Activated T-cell treated with anti-CD3 and anti-CD28 coated beads, Interleukin-2, amount 50 U/mL, for 72 hours (primary cell): ENCODE results near the gene LIAS. TPM values are rescaled to one million over a fixed set of nuclear protein-coding genes. Genes with fewer than 3 reads are reported as not detected.
"Not testable (repeated sequence)": the region's sequence is repeated elsewhere in the genome, so short reads cannot be mapped to it uniquely, and the experiment has no call there.

Experiments
- ATAC-seq, 2 donors: fragments of 150-1000 bp; cut with Tn5 transposase; replicated peaks in 1 of 2; 2 replicates each; pipeline ENCODE4 v1.10.0; 2021; ENCODE audit warnings: moderate library complexity in 2 of 2, mild to moderate bottlenecking in 1 of 2
- DNase-seq, 2 donors: peaks; one replicate each; pipeline ENCODE4 v3.0.0; 2021 to 2022; ENCODE audit warnings: mixed read lengths in 1 of 2
- H3K27ac Mint-ChIP-seq: one replicate; pipeline ENCODE4 v1.8.0; 2022; ENCODE audit warnings: mild to moderate bottlenecking, moderate library complexity, mixed read lengths
- H3K27me3 Mint-ChIP-seq: one replicate; pipeline ENCODE4 v1.8.0; 2022; ENCODE audit warnings: low read depth, mixed read lengths
- H3K36me3 Mint-ChIP-seq, 2 donors: one replicate each; pipeline ENCODE4 v1.8.0; 2022; ENCODE audit warnings: mixed read lengths in 2 of 2, mild to moderate bottlenecking in 1 of 2; ENCODE audit not compliant: insufficient read depth in 2 of 2
- H3K4me1 Mint-ChIP-seq: one replicate; pipeline ENCODE4 v1.8.0; 2022; ENCODE audit warnings: low read depth, mixed read lengths
- H3K4me3 Mint-ChIP-seq, 2 donors: one replicate each; pipeline ENCODE4 v1.8.0; 2022; ENCODE audit warnings: mild to moderate bottlenecking in 2 of 2, mixed read lengths in 2 of 2, moderate library complexity in 2 of 2
- H3K9me3 Mint-ChIP-seq, 2 donors: one replicate each; pipeline ENCODE4 v1.8.0; 2022; ENCODE audit warnings: mixed read lengths in 2 of 2
- total RNA-seq, 2 donors: library from RNA; stranded (reverse); gene quantifications; one replicate each; pipeline ENCODE4 v1.2.3, GENCODE V29; 2022

LIAS gene
- total RNA-seq, 2 donors from 2014 or later, result 28.3 to 39.5 TPM

DNA sequence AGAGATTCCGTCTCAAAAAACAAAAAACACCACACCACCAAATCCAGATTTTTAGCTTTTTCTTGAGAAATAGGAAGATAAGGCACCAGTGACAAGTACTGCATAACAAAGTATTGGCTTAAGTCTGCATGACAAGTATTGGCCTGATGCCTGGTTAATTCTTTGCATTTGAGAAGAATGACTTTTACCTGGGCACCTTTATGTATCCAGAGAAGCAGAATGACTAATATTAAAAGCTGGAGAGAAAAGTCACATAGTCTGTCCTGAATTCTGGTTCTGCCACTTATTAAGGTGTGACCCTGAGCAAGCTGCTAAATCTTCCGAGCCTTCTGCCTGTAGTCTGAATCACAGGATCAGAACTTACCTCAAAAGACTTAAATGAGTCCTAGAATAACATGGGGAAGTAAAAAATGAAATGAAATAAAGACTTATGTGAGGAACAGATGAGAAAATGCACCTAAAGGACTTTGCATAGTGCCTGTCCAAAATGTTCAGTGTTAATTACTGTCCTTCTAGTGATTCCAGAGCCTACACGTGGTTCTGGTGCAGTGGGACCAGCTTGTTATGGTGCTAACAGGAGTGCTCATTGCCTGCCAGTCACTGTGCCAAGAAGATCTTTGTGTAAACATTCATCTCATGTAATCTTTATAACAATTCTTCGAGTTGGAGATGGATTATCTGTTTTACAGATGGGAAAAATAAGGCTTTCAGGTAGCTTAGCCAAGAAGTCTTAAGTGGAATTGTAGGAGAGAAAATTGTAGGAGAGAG, 36.8 kb downstream of the LIAS start:
- H3K4me1 Mint-ChIP-seq, result no peaks in the 10 kb centered on the region
- DNase-seq, result no peak
- H3K4me3 Mint-ChIP-seq, result no peak overlapping the region
- no peaks in the 10 kb centered on the region for H3K27me3 Mint-ChIP-seq
- no peaks in the 10 kb centered on the region for H3K36me3 Mint-ChIP-seq
- H3K9me3 Mint-ChIP-seq, result no peaks in the 10 kb centered on the region
- H3K27ac Mint-ChIP-seq, result no peak overlapping the region
- ATAC-seq, result no peak

DNA sequence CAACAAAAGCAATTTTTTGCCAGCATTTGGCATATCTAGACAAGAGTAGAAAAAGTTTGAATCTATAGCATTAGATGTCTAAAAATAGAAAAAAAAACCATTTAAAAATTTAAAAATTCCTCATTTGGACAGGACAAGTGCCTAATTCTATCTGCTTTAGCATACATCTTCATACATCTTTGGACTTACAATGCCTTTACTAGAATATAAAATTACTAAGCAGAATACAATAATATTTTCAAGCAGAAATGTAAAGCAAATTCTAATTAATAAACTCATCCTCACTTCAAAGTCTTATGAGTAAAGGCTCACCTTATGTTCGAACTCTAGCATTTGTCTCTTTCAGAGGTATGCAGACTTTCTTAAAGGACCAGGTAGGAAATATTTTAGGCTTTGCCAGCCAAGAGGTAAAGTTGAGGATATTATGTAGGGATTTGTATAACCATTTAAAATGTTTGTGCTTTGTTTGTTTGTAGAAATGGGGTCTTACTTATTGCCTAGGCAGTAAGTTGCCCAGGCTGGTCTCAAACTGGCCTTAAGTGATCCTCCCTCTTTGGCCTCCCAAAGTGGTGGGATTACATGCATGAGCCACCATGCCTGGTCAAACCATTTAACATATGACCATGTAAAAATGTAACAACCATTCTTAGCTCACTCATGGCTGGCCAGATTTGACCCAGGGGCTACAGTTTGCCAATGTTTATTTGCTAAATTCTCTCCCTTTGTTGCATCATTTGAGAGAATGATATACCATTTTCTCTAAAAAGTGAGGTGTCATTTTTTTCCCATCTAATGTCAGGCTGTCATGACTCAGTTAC, 39.3 kb downstream of the LIAS start:
- Mint-ChIP-seq H3K9me3 (no peaks in the 10 kb centered on the region), H3K4me1 (no peaks in the 10 kb centered on the region), H3K36me3 (peaks cover 0 to 2% of the 10 kb centered on the region in 2 donors), H3K27me3 (no peaks in the 10 kb centered on the region), H3K4me3 (no peak overlapping the region), H3K27ac (no peak overlapping the region)
- ATAC-seq, result no peak
- no peak for DNase-seq

DNA sequence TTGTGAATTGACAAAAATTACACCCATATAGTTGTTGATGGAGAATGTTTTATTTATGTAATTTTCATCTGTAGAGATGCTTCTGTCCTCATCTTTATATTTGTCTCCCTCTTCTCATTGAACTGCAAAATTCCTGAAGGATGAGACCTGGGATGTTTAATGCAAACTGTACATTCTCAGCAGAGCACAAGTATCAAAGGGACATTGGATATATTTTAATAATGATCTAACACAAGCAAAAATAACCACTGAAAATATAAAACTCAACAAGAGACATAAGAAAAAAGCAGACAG, 39.8 kb downstream of the LIAS start:
- H3K4me1 Mint-ChIP-seq, result no peaks in the 10 kb centered on the region
- no peak overlapping the region for H3K4me3 Mint-ChIP-seq
- DNase-seq (no peak), ATAC-seq (no peak)
- H3K9me3 Mint-ChIP-seq, result no peaks in the 10 kb centered on the region
- no peak overlapping the region for H3K27ac Mint-ChIP-seq
- H3K27me3 Mint-ChIP-seq, result no peaks in the 10 kb centered on the region
- H3K36me3 Mint-ChIP-seq, result peaks cover under 1 to 2% of the 10 kb centered on the region in 2 donors

DNA sequence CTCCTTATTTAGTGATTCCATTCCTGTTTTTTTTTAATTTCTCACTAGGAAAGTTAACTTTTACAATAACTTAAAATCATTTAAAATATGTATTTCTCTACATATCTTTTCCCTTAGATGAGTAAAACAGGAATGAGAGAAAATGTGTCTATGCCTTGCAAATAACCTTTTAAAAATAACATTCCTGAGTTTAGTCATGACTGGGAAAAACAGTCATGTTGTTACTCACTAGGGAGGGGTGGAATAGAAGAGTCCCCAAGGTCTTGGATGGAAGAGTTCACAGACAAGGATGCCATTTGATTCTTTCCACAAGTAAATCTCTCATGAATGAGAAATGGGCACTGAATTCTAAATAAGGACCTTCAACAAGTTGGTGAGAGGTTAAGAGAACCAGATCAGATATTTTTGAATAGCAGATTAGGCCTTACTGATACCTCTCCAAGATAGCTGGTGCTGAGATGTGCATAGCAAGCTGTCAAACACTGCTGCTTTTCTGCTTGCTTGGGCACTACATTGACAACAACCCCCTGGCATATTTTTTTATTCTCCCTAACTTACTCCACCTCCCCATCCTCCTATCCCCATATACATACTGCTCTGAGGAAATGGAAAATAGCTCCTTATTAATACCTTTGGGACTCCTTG, 43.3 kb downstream of the LIAS start:
- Mint-ChIP-seq H3K36me3 (peaks cover 3 to 4% of the 10 kb centered on the region in 2 donors), H3K9me3 (no peaks in the 10 kb centered on the region), H3K27ac (peak overlapping the region; percentile 28), H3K4me1 (no peaks in the 10 kb centered on the region), H3K27me3 (no peaks in the 10 kb centered on the region), H3K4me3 (no peak overlapping the region)
- DNase-seq (no peak), ATAC-seq (no peak)

DNA sequence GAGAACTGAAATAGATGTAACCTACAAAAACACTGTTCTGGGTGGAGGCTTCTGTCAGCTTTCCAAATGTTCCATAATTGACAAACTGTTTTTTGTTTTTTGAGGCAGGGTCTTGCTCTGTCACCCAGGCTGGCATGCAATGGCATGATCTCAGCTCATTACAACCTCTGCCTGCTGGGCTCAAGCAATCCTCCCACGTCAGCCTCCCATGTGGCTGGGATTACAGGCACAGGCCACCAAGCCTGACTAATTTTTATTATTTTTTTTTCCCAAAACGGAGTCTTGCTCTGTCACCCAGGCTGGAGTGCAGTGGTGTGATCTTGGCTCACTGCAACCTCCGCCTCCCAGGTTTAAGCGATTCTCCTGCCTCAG, 43.8 kb downstream of the LIAS start:
- not testable (repeated sequence) for ATAC-seq, DNase-seq, H3K4me1 Mint-ChIP-seq, H3K4me3 Mint-ChIP-seq, H3K9me3 Mint-ChIP-seq, H3K27ac Mint-ChIP-seq, H3K27me3 Mint-ChIP-seq, H3K36me3 Mint-ChIP-seq

DNA sequence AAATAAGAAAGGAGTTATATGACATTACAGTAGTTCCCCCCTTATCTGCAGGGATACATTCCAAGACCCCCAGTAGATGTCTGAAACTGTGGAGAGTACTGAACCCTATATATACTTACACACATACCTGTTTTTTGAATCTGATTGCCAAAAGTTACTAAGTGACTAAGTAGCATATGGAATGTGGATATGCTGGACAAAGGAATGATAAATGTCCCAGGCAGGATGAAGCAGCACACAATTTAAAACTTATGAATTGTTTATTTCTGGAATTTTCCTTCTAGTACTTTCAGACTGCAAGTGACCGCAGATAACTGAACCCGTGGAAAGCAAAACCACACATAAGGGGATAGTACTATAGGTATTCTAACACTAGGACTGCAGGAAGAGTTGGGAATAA, 45.7 kb downstream of the LIAS start:
- peaks cover 3 to 9% of the 10 kb centered on the region in 2 donors for H3K36me3 Mint-ChIP-seq
- H3K27me3 Mint-ChIP-seq, result no peaks in the 10 kb centered on the region
- no peak overlapping the region for H3K27ac Mint-ChIP-seq
- H3K4me3 Mint-ChIP-seq, result no peak overlapping the region
- H3K9me3 Mint-ChIP-seq, result no peaks in the 10 kb centered on the region
- no peaks in the 10 kb centered on the region for H3K4me1 Mint-ChIP-seq
- DNase-seq, result no peak
- ATAC-seq, result no peak

DNA sequence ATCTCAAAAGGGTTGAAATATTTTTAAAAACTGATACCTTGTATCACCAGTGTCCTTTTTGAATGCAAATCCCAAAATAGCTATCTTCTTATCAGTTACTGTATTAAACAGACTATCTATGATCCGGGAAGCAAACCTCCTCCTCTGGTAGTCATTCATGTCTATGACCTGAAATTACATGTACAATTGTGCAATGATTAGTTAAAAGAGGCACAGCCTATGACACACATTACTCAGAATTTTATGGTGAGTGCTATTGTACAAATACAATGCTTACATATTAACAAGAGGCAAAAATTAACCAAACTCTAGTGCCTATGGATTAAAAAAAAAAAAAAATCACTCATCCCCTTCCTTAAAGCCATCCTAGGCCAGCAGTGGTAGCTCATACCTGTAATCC, 46.7 kb downstream of the LIAS start:
- Mint-ChIP-seq H3K27ac (no peak overlapping the region), H3K27me3 (no peaks in the 10 kb centered on the region), H3K4me3 (no peak overlapping the region), H3K9me3 (no peaks in the 10 kb centered on the region), H3K36me3 (peaks cover 3 to 9% of the 10 kb centered on the region in 2 donors), H3K4me1 (no peaks in the 10 kb centered on the region)
- ATAC-seq (no peak), DNase-seq (no peak)

DNA sequence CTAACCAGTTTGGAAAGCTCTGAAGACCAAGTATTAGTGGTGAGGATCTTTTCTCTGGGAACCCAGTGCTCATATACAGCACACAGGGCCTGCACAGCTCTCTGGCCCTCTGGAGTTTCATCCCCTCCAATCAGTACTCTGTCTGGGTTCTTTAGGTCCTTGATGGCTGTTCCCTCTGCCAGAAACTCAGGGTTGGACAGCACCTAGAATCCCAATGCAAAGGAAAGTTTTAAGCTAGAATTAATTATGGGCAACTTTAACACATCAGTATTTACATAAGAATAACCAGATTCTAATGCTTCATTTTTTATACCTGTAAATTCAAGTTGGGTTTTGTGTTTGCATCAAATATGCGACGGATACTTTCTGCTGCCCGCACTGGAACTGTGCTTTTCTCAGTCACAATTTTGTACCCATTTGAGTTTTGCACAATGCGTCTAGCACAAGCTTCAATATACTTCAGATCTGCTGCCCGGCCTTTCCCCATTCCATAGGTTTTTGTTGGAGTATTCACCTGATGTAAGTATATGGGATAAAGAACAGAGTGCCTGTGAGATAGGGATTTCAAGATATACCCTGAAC, 51.6 kb downstream of the LIAS start:
- H3K4me1 Mint-ChIP-seq, result no peaks in the 10 kb centered on the region
- no peaks in the 10 kb centered on the region for H3K9me3 Mint-ChIP-seq
- H3K27ac Mint-ChIP-seq, result no peak overlapping the region
- H3K36me3 Mint-ChIP-seq, result peaks cover 0 to 11% of the 10 kb centered on the region in 2 donors
- DNase-seq, result no peak
- no peak overlapping the region for H3K4me3 Mint-ChIP-seq
- H3K27me3 Mint-ChIP-seq, result no peaks in the 10 kb centered on the region
- no peak for ATAC-seq

DNA sequence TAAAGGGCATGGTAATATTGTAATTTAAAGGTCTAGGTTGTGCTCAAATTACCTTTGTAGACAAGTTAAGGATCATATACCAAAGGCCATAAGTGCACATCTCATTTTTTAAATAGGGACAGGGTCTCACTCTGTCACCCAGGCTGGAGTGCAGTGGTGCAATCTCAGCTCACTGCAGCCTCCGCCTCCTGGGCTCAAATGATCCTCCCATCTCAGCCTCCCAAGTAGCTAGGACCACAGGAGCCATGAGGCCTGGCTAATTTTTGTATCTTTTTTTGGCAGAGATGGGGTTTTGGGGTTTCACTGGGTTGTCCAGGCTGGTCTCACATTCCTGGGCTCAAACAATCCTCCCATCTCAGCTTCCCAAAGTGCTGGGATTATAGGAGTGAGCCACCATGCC, 55.4 kb downstream of the LIAS start:
- ATAC-seq, DNase-seq, H3K9me3 Mint-ChIP-seq, H3K36me3 Mint-ChIP-seq, H3K27ac Mint-ChIP-seq, H3K27me3 Mint-ChIP-seq, H3K4me1 Mint-ChIP-seq, H3K4me3 Mint-ChIP-seq: not testable (repeated sequence)

DNA sequence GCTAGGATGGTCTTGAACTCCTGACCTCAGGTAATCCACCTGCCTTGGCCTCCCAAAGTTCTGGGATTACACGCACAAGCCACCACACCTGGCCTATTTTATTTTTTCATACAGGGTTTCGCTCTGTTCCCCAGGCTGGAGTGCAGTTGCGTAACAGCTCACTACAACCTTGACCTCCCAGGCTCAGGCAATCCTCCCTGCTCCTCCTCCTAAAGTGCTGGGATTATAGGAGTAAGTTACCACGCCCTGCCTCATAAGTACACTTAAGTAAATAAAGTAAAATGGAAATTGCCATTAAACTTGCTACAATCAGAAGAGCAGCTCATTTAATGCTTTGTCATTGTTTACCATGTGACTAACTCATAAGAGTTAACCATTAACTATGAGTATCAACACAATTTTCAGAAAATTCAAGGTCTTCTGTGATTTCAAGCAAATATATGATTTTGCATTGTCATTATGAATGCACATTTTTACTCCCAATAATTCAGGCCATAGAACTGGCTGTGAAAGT, 56.1 kb downstream of the LIAS start:
- peaks cover 0 to 5% of the 10 kb centered on the region in 2 donors for H3K36me3 Mint-ChIP-seq
- H3K27me3 Mint-ChIP-seq, result no peaks in the 10 kb centered on the region
- no peaks in the 10 kb centered on the region for H3K9me3 Mint-ChIP-seq
- DNase-seq (no peak), ATAC-seq (no peak)
- peak overlapping the region; percentile 23 for H3K27ac Mint-ChIP-seq
- H3K4me1 Mint-ChIP-seq, result no peaks in the 10 kb centered on the region
- no peak overlapping the region for H3K4me3 Mint-ChIP-seq

DNA sequence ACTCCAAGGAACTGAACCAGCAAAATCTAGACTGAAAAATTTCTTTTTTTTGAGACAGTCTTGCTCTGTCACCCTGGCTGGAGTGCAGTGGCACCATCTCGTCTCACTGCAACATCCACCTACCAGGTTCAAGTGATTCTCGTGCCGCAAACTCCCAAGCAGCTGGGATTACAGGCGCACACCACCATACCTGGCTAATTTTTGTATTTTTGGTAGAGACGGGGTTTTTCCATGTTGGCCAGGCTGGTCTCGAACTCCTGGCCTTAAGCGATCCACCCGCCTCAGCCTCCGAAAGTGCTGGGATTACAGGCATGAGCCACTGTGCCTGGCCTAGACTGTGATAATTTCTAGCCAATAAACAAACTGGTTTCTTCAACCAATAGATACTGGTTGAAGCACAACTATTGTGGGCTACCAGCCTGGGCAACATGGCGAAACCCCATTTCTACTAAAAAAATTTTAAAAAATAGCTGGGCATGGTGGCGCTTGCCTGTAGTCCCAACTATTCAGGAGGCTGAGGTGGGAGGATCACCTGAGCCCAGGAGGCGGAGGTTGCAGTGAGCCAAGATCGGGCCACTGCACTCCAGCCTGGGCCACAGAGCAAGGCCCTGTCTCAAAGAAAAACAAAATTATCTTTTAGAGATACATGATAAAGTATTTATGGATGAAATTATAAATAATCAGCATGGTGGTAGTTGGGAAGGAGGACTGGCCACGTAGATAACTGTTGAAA, 57.0 kb downstream of the LIAS start:
- not testable (repeated sequence) for H3K27ac Mint-ChIP-seq, H3K4me1 Mint-ChIP-seq, H3K4me3 Mint-ChIP-seq, H3K9me3 Mint-ChIP-seq, DNase-seq, H3K27me3 Mint-ChIP-seq, H3K36me3 Mint-ChIP-seq, ATAC-seq

DNA sequence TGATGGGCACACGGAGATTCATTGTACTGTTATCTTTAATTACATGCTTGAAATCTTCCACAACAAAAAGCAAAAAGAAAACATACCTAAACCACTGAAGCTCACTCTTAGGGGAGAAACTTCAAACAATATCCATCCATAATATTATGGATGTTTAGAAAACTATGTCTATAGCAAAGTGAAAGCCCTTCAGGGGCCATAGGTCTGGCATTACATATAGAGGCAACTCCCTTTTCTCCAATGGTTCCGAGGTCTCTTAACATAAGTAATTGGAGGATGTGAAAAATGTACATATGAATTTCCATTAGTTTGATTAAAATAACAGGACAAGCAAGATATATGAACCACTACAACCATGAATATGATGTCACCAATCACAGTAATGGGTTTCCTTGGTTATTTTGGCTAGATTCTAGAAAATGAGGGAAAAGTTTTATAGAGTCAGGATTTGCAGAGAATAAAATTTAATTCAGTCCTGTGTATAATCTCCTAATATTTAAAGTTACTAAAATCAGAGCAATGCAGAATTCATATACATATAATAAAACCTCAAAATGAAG, 57.6 kb downstream of the LIAS start:
- ATAC-seq (no peak), DNase-seq (no peak)
- Mint-ChIP-seq H3K27me3 (no peaks in the 10 kb centered on the region), H3K27ac (no peak overlapping the region), H3K9me3 (no peaks in the 10 kb centered on the region), H3K4me1 (no peaks in the 10 kb centered on the region), H3K36me3 (peaks cover 0 to 5% of the 10 kb centered on the region in 2 donors), H3K4me3 (no peak overlapping the region)
